ENCODE data around the gene MPV17L2. TPM values are rescaled to one million over a fixed set of nuclear protein-coding genes. Genes with fewer than 3 reads are reported as not detected.

Gene MPV17L2
- total and polyA plus RNA-seq, 10 of the 15 experiments (the other 5 are each of a cell fraction or from before 2014, with no cell fraction given) = 5.1 to 57.2 (median 22.9) TPM

- TF ChIP-seq DPF2 (IDR thresholded peaks at IDR 0.05) (no peak), EED (IDR thresholded peaks at IDR 0.05; ENCODE audit: low read depth) (no peak), ESRRA (IDR thresholded peaks at IDR 0.05; ENCODE audit: low read length) (no peak), KAT2A (conservative IDR thresholded peaks at IDR 0.05; ENCODE audit: control insufficient read depth, low read depth, low read length) (no peak)
Observed at GRCh38 chr19:18144361-18144760, 48.7 kb upstream of the MPV17L2 start (continued).

GRCh38 chr19:18144906-18145305 is 48.1 kb upstream of the MPV17L2 start:
- no peak overlapping the region for H3K27ac ChIP-seq (ENCODE audit: control insufficient read depth, insufficient read depth)
- no peak for TF ChIP-seq RELA (IDR thresholded peaks at IDR 0.05; ENCODE audit: borderline replicate concordance, partially characterized antibody)
- no peak for TF ChIP-seq PAX8 (IDR thresholded peaks at IDR 0.05)
- no peak for TF ChIP-seq EZH2 (IDR thresholded peaks at IDR 0.05; ENCODE audit: borderline replicate concordance, control insufficient read depth, low read depth, low read length)
- peak; percentile 14; the same call in 1 of the 2 replicates for TF ChIP-seq POLR2A (IDR thresholded peaks at IDR 0.05; ENCODE audit: low read depth, low read length)
- no peak for TF ChIP-seq NBN (IDR thresholded peaks at IDR 0.05)
- no peak for TF ChIP-seq SMAD5 (IDR thresholded peaks at IDR 0.05; ENCODE audit: low read depth)
- TF ChIP-seq RBBP5 (conservative IDR thresholded peaks at IDR 0.05) = no peak
- TF ChIP-seq, protein P1, sequence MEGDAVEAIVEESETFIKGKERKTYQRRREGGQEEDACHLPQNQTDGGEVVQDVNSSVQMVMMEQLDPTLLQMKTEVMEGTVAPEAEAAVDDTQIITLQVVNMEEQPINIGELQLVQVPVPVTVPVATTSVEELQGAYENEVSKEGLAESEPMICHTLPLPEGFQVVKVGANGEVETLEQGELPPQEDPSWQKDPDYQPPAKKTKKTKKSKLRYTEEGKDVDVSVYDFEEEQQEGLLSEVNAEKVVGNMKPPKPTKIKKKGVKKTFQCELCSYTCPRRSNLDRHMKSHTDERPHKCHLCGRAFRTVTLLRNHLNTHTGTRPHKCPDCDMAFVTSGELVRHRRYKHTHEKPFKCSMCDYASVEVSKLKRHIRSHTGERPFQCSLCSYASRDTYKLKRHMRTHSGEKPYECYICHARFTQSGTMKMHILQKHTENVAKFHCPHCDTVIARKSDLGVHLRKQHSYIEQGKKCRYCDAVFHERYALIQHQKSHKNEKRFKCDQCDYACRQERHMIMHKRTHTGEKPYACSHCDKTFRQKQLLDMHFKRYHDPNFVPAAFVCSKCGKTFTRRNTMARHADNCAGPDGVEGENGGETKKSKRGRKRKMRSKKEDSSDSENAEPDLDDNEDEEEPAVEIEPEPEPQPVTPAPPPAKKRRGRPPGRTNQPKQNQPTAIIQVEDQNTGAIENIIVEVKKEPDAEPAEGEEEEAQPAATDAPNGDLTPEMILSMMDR (IDR thresholded peaks at IDR 0.05 in 2 of 3, conservative IDR thresholded peaks at IDR 0.05 in 1 of 3; ENCODE audit: control insufficient read depth in 2 of 3, extremely low read depth in 1 of 3, insufficient read depth in 1 of 3, low read depth in 3 of 3, low read length in 3 of 3) = no peak
- no peaks in the 10 kb centered on the region for H4K20me1 ChIP-seq (ENCODE audit: control insufficient read depth, insufficient read depth)
- intact Hi-C loops (cut with micrococcal nuclease; ENCODE audit: unreplicated experiment) (no loop called here), in situ Hi-C loops (cut with MboI) (no loop called here)
- H3K4me1 ChIP-seq (ENCODE audit: control insufficient read depth, insufficient read depth, low read length) = no peaks in the 10 kb centered on the region
- no peak overlapping the region for H2AFZ ChIP-seq (ENCODE audit: control insufficient read depth, low read depth, low read length)
- no peaks in the 10 kb centered on the region for H3K27me3 ChIP-seq (replicated peaks in 1 of 2; ENCODE audit: control insufficient read depth in 2 of 2, insufficient read depth in 2 of 2, low read length in 1 of 2)
- no peak overlapping the region for H3K9ac ChIP-seq (ENCODE audit: control insufficient read depth, insufficient read depth, low read length)
- DNase-seq (ENCODE audit: low read depth, low spot score) = no peak
- SMC1A ChIA-PET (ENCODE audit: uncharacterized antibody, unreplicated experiment) = no interaction called here
- RAD21 ChIA-PET (ENCODE audit: unreplicated experiment) = no interaction called here
- H3K9me3 ChIP-seq (replicated peaks; ENCODE audit: control insufficient read depth, insufficient read depth, low read length) = no peaks in the 10 kb centered on the region
- peaks cover 24 to 29% of the 10 kb centered on the region in 2 experiments for H3K36me3 ChIP-seq (ENCODE audit: control insufficient read depth in 2 of 2, insufficient read depth in 2 of 2, low read length in 1 of 2)
- no peak for FAIRE-seq
- POLR2A ChIA-PET = interaction anchor here (0.6 kb wide), 1 partner anchor 36 kb away, joined by 3 read pairs; no protein-coding TSS in a partner anchor
- ATAC-seq = no peak
- CTCF ChIA-PET = interaction anchor here (0.6 kb wide), 1 partner anchor 46 kb away, joined by 3 read pairs; no protein-coding TSS in a partner anchor
- no peaks in the 10 kb centered on the region for H3K79me2 ChIP-seq (ENCODE audit: control insufficient read depth, insufficient read depth, low read length)
- no peak overlapping the region for H3K4me3 ChIP-seq
- 98% methylated on average over 28 of the region's 28 CpGs for WGBS (ENCODE audit: insufficient coverage, insufficient replicate concordance, low lambda C conversion rate, missing lambda C conversion rate)
- no TSS peak for BruUV-seq (replicated peaks)
- no peak overlapping the region for H3K4me2 ChIP-seq (ENCODE audit: control insufficient read depth, insufficient read depth)

Measured in GM12878 (cell line).